ENCODE data around the gene SLC12A7.
"Not testable (repeated sequence)": the region's sequence is repeated elsewhere in the genome, so short reads cannot be mapped to it uniquely, and the experiment has no call there.

The SLC12A7 gene

GRCh38 chr5:1094670-1095190 is 17.1 kb downstream of the SLC12A7 start:
- DNase-seq: no peak

DNA sequence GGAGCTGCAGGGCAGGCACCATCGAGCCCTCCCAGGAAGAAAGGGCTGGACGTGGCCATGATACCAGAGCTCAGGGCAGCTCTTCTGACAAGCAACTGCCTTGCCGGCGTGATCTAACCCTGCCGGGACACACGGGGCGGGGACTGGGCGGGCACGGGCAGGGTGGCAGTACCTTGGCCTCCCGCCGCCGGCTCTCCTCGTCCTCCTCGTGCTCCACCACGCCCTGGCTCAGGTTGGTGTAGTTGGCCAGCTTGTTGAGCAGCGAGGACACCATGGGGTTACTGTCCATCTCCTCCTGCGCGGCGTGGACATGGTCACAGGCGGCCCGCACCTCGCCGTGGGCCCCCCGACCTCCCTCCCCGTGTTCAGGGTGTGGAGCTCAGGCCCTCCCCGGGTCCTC is 18.5 kb downstream of the SLC12A7 start:
- DNase-seq: no peak

DNA sequence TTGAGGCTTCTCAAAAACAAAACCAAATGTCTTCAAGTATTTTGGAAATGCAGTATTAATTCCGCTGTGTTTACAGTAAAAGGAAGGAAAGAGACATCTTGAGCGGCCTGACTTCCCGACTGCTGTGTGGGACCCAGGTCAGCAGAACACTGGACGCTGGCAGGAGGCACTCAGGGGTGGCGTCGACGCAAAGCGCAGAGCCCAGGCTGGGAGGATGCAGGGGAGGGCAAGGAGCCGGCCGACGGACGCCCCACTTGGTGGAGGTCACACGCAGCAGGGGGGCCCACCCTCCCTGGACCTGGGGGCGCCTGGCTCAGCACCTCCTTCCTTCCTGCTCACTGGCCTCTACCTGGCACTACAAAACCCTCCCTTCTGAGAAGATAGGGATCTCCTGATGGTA is 19.7 kb downstream of the SLC12A7 start:
- DNase-seq: no peak

- DNase-seq: no peak
Observed at GRCh38 chr5:1091632-1092031, 20.2 kb downstream of the SLC12A7 start.

- no peak for DNase-seq
Observed at GRCh38 chr5:1090538-1090937, 21.3 kb downstream of the SLC12A7 start.

DNA sequence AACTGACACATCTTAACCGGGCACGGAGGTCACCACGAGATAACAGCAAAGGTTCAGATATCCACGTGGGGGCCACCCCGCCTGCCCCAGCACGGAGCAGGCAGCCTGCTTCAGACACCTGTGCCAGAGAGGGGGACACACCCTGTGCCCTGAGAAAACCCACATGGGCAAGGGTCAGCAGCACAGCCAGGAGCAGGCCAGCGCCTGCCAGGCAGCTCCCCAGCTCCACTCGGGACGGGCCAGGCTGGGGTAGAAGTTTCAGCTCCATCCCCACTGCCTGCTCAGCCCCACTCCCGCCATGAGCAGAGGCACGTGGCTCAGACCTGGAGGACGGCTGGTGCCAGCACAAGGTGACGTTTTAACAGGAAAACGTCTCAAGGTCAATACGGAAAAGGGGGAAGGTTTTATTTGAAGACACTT is 22.2 kb downstream of the SLC12A7 start:
- DNase-seq: no peak

DNA sequence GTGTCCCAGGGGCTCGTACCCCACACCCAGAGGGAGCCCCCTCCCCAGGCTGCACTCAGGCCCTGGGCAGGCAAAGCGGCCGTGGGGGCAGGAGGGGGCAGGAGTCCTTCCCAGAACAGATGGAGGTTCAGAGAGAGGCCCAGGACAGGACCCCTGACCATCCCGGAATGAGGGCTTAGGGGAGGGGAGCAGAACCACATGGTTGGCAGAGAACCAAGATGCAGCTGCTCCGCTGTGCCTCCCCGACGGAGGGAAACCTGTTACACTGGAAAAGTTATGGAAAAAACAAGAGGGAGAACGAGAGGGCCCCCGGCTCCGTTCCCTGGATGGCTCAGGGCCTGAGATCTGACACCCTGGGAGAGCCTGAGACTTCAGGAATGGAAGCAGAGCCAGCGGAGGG is 22.7 kb downstream of the SLC12A7 start:
- no peak for DNase-seq

DNA sequence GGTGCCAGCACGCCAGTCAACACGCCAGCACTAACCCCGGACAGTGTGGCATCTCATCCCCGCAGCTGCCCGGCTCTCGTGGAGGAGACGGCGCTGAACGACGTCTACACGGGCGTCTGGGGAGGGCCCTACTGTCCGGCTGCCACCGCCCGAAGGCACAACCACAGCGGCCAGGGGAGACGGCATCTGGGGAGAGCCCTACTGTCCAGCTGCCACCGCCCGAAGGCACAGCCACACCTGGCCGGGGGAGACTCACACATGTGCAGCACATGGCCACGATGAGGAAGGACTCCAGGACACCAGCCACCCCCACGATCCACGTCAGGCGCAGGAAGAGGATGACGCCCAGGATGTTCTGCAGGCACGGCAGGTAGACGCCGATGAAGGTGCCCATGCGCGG is 23.1 kb downstream of the SLC12A7 start:
- no peak for DNase-seq

GRCh38 chr5:1088031-1088430 is 23.8 kb downstream of the SLC12A7 start:
- DNase-seq: no peak

GRCh38 chr5:1087428-1087827 is 24.4 kb downstream of the SLC12A7 start:
- no peak for DNase-seq

DNA sequence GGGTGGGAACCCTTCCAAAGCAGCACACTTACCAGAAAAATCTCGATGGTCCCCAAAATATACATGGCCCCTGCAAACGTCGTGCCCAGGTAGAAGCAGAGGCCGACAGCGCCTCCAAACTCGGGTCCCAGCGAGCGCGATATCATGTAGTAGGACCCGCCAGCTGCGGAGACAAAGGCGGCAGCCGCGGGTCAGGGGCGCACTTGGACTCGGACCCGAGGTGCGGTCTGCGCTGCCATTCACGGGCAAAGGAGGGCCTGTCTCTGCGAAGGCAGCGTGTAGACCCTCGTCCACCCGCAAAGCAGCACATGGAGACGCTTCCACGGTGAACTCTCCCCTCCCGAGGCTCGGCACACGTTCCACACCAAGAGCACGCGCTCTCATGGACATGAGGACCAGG is 25.0 kb downstream of the SLC12A7 start:
- DNase-seq: no peak

- DNase-seq: no peak
Observed at GRCh38 chr5:1086137-1086536, 25.7 kb downstream of the SLC12A7 start.

DNA sequence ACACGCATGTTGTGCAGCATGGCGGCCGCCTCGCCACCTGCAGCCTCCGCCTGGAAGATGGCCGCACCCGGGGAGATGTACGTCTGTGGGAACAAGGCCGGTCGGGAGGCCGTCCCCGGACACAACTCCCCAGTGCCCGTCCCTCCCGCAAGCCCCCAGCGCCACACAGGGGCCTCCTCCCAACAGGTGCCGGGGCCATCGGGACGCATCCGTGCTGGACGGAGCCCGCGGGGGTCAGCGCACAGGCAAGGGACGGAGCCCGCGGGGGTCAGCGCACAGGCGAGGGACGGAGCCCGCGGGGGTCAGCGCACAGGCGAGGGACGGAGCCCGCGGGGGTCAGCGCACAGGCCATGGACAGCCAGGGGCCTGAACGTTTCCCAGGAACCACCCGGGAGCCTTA is 26.5 kb downstream of the SLC12A7 start:
- no peak for DNase-seq

DNA sequence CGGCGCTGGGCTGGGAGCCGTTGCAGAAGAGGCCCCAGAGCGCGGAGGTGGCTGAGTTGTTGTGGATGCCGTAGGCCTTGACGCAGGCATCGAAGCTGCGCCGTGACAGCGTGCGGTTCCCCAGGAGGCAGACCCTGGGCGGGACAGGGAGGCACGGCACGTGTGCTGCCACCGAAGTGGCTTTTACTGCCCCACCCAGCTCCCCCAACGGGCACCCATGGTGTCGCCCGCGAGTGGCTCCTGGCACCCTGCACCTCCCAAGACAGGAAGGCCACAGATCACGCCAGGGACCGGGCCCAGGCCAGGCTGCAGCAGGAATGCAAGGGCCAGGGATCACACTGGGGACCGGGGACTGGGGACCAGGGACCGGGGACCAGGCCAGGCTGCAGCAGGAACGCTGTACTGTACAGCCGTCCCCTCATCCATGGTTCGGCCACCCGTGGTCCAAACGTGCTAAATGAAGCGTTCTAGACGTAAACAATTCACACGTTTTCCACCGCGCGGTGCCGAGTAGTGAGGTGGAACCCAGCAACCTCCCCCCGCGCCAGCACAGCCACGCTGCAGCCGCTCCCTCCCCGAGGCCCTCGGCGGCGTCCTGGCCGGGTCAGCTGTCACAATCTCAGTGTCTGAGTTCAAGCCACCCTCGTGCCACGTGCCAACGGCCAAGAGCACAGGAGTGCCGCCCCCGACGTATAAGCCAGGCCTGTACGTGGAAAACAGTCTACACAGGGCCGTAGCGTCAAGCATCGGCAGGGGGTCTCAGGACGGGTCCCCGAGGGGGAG is 27.8 kb downstream of the SLC12A7 start:
- DNase-seq: no peak

- DNase-seq: not testable (repeated sequence)
Observed at GRCh38 chr5:1083026-1083425, 28.8 kb downstream of the SLC12A7 start.

DNA sequence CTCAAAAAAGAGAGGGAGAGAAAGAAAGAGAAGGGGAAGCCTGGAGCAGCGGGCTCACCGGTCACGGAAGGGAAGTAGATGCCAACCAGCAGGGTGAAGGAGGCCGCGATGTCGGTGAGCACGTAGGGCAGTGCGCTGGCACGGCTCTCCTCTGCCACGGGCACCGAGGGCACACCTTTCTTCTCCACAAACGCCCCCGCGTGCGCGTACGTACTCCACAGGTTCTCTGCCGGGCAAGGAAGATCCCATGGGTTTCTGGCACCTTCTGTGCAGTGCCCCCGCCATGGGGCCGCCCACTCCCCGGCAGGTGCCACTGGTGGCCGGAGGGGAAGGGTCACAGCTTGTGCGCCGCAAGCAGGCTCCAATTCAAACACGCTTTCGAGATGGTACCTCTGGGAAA is 30.3 kb downstream of the SLC12A7 start:
- DNase-seq: no peak

DNA sequence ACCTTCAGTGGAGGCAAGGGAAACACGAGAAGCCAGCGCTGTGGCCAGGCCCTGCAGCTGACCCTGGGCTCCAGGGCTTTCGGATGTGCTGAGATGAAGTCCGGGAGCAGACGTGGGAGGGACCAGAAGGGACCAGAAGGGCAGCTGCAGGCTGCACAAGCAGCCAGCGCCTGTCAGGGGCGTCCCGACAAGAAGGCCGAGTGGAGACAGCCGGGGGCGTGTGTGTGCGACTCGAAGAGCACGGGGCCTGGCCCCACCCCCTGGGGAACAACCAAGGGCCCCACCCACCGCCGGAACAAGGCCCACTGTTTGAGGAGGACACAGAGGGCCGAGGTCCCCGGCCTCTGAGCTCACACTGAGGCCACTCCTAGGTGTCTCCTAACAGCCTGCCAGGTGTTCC is 31.4 kb downstream of the SLC12A7 start:
- DNase-seq: no peak

DNA sequence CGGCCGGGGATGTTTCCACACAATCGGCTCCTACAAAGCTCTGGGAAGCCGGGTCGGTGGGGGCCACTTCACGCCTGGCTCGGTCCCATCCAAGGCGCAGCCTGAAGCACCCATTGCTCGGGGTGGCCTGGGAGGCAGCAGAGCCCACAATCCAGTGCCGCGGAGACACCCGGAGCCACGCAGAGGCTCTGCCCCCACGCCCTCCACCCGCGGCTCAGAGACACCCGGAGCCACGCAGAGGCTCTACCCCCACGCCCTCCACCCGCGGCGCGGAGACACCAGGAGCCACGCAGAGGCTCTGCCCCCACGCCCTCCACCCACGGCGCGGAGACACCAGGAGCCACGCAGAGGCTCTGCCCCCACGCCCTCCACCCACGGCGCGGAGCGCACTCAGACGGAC is 31.9 kb downstream of the SLC12A7 start:
- DNase-seq: no peak

GRCh38 chr5:1079486-1079885 is 32.4 kb downstream of the SLC12A7 start:
- DNase-seq: no peak

DNA sequence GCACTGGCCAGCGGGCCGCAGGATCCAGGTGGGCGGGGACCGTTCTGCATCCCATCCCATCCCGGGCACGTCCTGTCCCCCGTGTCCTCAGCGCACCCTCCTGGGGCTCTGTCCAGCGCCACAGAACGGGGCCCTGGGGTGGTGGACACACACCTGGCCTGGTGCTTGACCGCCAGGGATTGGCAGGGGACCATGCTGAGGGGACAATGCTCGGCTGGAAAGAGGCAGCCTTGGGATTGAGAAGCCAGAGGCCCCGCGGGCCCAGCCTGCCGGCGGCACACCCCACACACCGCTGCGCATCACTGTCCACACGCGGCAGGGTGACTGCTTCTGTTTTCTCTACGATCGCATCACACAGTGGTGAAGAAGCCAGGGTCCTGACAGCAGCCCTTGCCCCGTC is 33.0 kb downstream of the SLC12A7 start:
- DNase-seq: no peak

GRCh38 chr5:1078206-1078605 is 33.7 kb downstream of the SLC12A7 start:
- no peak for DNase-seq

GRCh38 chr5:1077491-1078020 is 34.3 kb downstream of the SLC12A7 start:
- DNase-seq: no peak

DNA sequence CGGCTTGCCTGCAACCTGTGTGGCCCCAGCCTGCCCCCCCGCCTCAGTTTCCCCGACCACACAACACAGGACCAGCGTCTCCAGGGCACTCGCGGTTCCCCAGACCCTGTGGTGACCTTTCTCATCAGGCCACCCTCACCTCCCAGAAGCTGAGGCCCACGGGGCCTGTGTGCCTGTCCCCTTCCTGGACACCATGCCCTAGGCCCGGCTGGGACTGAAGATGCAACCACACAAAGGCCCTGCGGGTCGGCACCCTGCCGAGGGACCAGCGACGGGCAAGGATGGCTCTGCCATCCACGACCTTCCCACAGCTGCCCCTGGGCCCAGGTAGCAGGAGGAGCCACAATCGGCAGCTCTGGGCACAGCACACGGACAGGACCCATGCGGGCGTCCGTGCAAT is 34.8 kb downstream of the SLC12A7 start:
- no peak for DNase-seq

GRCh38 chr5:1076406-1076805 is 35.5 kb downstream of the SLC12A7 start:
- DNase-seq: no peak

DNA sequence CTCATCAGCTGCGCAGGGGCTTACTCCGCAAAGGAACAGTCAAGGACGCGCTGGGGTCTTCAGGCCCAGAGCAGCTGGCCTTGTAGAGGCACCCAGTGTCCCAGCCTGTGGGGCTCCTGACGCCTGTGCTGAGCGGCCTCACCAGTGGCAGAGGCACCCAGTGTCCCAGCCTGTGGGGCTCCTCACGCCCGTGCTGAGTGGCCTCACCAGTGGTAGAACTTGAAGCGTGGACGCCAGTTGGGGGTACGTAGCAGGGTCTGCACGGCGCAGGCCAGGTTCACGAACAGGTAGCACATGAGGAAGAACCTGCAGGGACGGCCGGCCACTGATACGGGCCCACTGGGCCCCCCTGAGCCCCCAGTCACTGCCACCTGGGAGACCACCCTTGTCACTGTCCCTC is 35.9 kb downstream of the SLC12A7 start:
- no peak for DNase-seq

Data from activated T-cell treated with anti-CD3 and anti-CD28 coated beads for 4 hours (primary cell).